GM18868 (cell line): ENCODE results near the gene TBC1D30.
"Not testable (repeated sequence)": the region's sequence is repeated elsewhere in the genome, so short reads cannot be mapped to it uniquely, and the experiment has no call there.

ENCODE experiments used
- ATAC-seq: cut with Tn5 transposase; IDR thresholded peaks from one replicate; pipeline ENCODE4 v1.9.1; 2021; ENCODE audit warnings: mild to moderate bottlenecking, moderate library complexity; ENCODE audit not compliant: unreplicated experiment

The TBC1D30 gene

GRCh38 chr12:64848409-64848808, 24.0 kb downstream of the TBC1D30 start:
- ATAC-seq, result not testable (repeated sequence)

- ATAC-seq, result no peak
Observed at GRCh38 chr12:64858882-64859605, 34.6 kb downstream of the TBC1D30 start.

GRCh38 chr12:64860446-64860998, 36.1 kb downstream of the TBC1D30 start:
- ATAC-seq, result no peak

GRCh38 chr12:64864319-64864718, 39.9 kb downstream of the TBC1D30 start:
- no peak for ATAC-seq

- no peak for ATAC-seq
Observed at GRCh38 chr12:64875186-64875585, 50.7 kb downstream of the TBC1D30 start.

- ATAC-seq, result peak; percentile 5
Observed at GRCh38 chr12:64876388-64877071, 52.1 kb downstream of the TBC1D30 start.

GRCh38 chr12:64877363-64878004, 53.0 kb downstream of the TBC1D30 start:
- peak; percentile 86 for ATAC-seq

GRCh38 chr12:64882687-64883086, 58.2 kb downstream of the TBC1D30 start:
- no peak for ATAC-seq

- ATAC-seq, result peak; percentile 73
Observed at GRCh38 chr12:64883264-64884163, 59.1 kb downstream of the TBC1D30 start.

- ATAC-seq, result no peak
Observed at GRCh38 chr12:64884164-64884542, 59.7 kb downstream of the TBC1D30 start.

- ATAC-seq, result no peak
Observed at GRCh38 chr12:64884728-64885127, 60.3 kb downstream of the TBC1D30 start.

- no peak for ATAC-seq
Observed at GRCh38 chr12:64889434-64890216, 65.2 kb downstream of the TBC1D30 start.

- ATAC-seq, result no peak
Observed at GRCh38 chr12:64890873-64891468, 66.5 kb downstream of the TBC1D30 start.

- ATAC-seq, result no peak
Observed at GRCh38 chr12:64891629-64892028, 67.2 kb downstream of the TBC1D30 start.

GRCh38 chr12:64892561-64892960, 68.1 kb downstream of the TBC1D30 start:
- no peak for ATAC-seq

GRCh38 chr12:64893961-64894360, 69.5 kb downstream of the TBC1D30 start:
- ATAC-seq, result no peak

- ATAC-seq, result no peak
Observed at GRCh38 chr12:64894827-64895475, 70.5 kb downstream of the TBC1D30 start.

GRCh38 chr12:64895526-64895925, 71.1 kb downstream of the TBC1D30 start:
- no peak for ATAC-seq

GRCh38 chr12:64900540-64900939, 76.1 kb downstream of the TBC1D30 start:
- no peak for ATAC-seq
